K562 (cell line): ENCODE data around the gene LHCGR. TPM values are rescaled to one million over a fixed set of nuclear protein-coding genes. Genes with fewer than 3 reads are reported as not detected.
A peak's percentile ranks its signal among the peaks of the same experiment; 100 is the strongest.

Experiments used
- ATAC-seq: fragments of 200-7000 bp; cut with Tn5 transposase; 3 replicates; pipeline ENCODE4 v1.9.1; 2020; ENCODE audit warnings: moderate library complexity
- BruUV-seq: library from RNA; stranded (reverse); fragments of 400-500 nt; replicated peaks from 2 replicates; lab custom pipeline; 2021; lab: Mats Ljungman, UMichigan
- CTCF ChIA-PET: fragments of 300-600 bp; formaldehyde crosslinking; extraction: SDS; loops from one replicate; lab custom pipeline; 2021; ENCODE audit warnings: low intra/inter-chr PET ratio; lab: Yijun Ruan, JAX
- POLR2A ChIA-PET: fragments of 300-600, 350-650 bp; sonication (Branson Sonifier 250); formaldehyde crosslinking; extraction: SDS; loops from one replicate; lab custom pipeline; 2021; ENCODE audit warnings: antibody characterized with exemption, inconsistent platforms; lab: Yijun Ruan, JAX
- DNase-seq, 4 experiments: peaks; one replicate each; pipeline versions ENCODE4 v3.0.0 to v3.0.0-alpha.2; 2011 to 2018; ENCODE audit warnings: low spot score in 3 of 4, mixed read lengths in 3 of 4; ENCODE audit errors: extremely low read depth in 1 of 4
- FAIRE-seq: peaks from 2 replicates; lab custom pipeline; 2011; peaks lifted over from hg19 to GRCh38; lab: Jason Lieb, UNC
- H2AFZ ChIP-seq: 2 replicates; pipeline ENCODE4 v1.6.0; 2011; ENCODE audit warnings: low read depth, low read length, control low read depth, inconsistent platforms
- H3K27ac ChIP-seq: fragments of 200-600 bp; 3 replicates; pipeline ENCODE4 v1.8.0; 2011; ENCODE audit warnings: low read depth, mild to moderate bottlenecking, control low read depth, inconsistent platforms, low read length, moderate library complexity, mixed read lengths; ENCODE audit errors: extremely low read depth
- H3K27me3 ChIP-seq, 2 experiments: fragments of 300-600 bp in 1 of 2; 2 replicates in 1 of 2; 3 replicates in 1 of 2; pipeline versions ENCODE4 v1.6.0 to v1.8.0; 2011; ENCODE audit warnings: inconsistent platforms in 2 of 2, low read length in 2 of 2, mild to moderate bottlenecking in 1 of 2, mixed read lengths in 1 of 2, moderate library complexity in 1 of 2; ENCODE audit not compliant: control insufficient read depth in 2 of 2, insufficient read depth in 2 of 2
- H3K36me3 ChIP-seq: fragments of 300-600 bp; 3 replicates; pipeline ENCODE4 v1.8.0; 2011; ENCODE audit warnings: mild to moderate bottlenecking, low read length, inconsistent platforms; ENCODE audit not compliant: control insufficient read depth, insufficient read depth
- H3K4me1 ChIP-seq, 2 experiments: fragments of 200-600 bp in 1 of 2; replicated peaks in 1 of 2; 2 replicates in 1 of 2; 3 replicates in 1 of 2; pipeline versions ENCODE4 v1.5.1 to v1.8.0; 2011; ENCODE audit warnings: inconsistent platforms in 2 of 2, low read length in 2 of 2, mild to moderate bottlenecking in 1 of 2, mixed read lengths in 1 of 2, moderate library complexity in 1 of 2; ENCODE audit not compliant: control insufficient read depth in 2 of 2, insufficient read depth in 2 of 2
- H3K4me2 ChIP-seq: 2 replicates; pipeline ENCODE4 v1.6.1; 2011; ENCODE audit warnings: low read length, control low read depth, inconsistent platforms, mixed read lengths; ENCODE audit not compliant: insufficient read depth
- H3K4me3 ChIP-seq: fragments of 200-600 bp; sonication (generic), shearing (Covaris generic); 2 replicates; pipeline ENCODE4 v1.5.1; 2016; ENCODE audit warnings: control low read depth, inconsistent platforms
- H3K79me2 ChIP-seq: fragments of 200-600 bp; 3 replicates; pipeline ENCODE4 v1.8.0; 2011; ENCODE audit warnings: low read length, inconsistent platforms; ENCODE audit not compliant: control insufficient read depth, insufficient read depth
- H3K9ac ChIP-seq, 2 experiments: 2 replicates each; pipeline versions ENCODE4 v1.6.0 to v1.6.1; 2011; ENCODE audit warnings: low read depth in 2 of 2, low read length in 2 of 2, control low read depth in 1 of 2, inconsistent platforms in 1 of 2, mild to moderate bottlenecking in 1 of 2, mixed read lengths in 1 of 2; ENCODE audit not compliant: insufficient read depth in 1 of 2
- H3K9me1 ChIP-seq: one replicate; pipeline ENCODE4 v1.6.0; 2011; ENCODE audit warnings: inconsistent platforms, mild to moderate bottlenecking, low read length, moderate library complexity; ENCODE audit not compliant: control insufficient read depth, insufficient read depth
- H3K9me3 ChIP-seq: replicated peaks from 2 replicates; pipeline ENCODE4 v1.5.1; 2011; ENCODE audit warnings: low read depth, low read length, inconsistent platforms; ENCODE audit not compliant: control insufficient read depth, insufficient read depth
- H4K20me1 ChIP-seq: replicated peaks from 2 replicates; pipeline ENCODE4 v1.6.1; 2011; ENCODE audit warnings: low read length, inconsistent platforms, mixed read lengths; ENCODE audit not compliant: control insufficient read depth, insufficient read depth
- BCOR ChIP-seq: fragments of 450-650 bp; IDR thresholded peaks from 2 replicates; pipeline ENCODE4 v1.6.1; 2016
- BRD9 ChIP-seq: fragments of 450-650 bp; IDR thresholded peaks from 2 replicates; pipeline ENCODE4 v1.6.1; 2018; ENCODE audit warnings: low read depth; ENCODE audit not compliant: partially characterized antibody
- MEF2A ChIP-seq: IDR thresholded peaks from 2 replicates; pipeline ENCODE4 v1.6.1; 2011; ENCODE audit warnings: low read depth, mild to moderate bottlenecking, low read length, moderate library complexity; ENCODE audit not compliant: control insufficient read depth
- MYBL2 ChIP-seq, 2 experiments: fragments of 450-650 bp in 1 of 2; sonication (generic) in 1 of 2; formaldehyde crosslinking in 1 of 2; IDR thresholded peaks; 2 replicates each; pipeline versions ENCODE4 v1.6.1 to v1.8.1; 2017 to 2022; ENCODE audit warnings: borderline replicate concordance in 1 of 2, inconsistent platforms in 1 of 2, low read depth in 1 of 2, mild to moderate bottlenecking in 1 of 2, missing genetic modification reagents in 1 of 2, moderate library complexity in 1 of 2
- NCOA1 ChIP-seq: fragments of 450-650 bp; IDR thresholded peaks from 2 replicates; pipeline ENCODE4 v1.6.1; 2016; ENCODE audit warnings: low read depth
- PHF20 ChIP-seq: fragments of 450-650 bp; IDR thresholded peaks from 2 replicates; pipeline ENCODE4 v1.6.1; 2018; ENCODE audit not compliant: partially characterized antibody
- RAD51 ChIP-seq: fragments of 450-650 bp; IDR thresholded peaks from 2 replicates; pipeline ENCODE4 v1.7.1; 2016; ENCODE audit warnings: low read depth, mild to moderate bottlenecking, borderline replicate concordance
- SNIP1 ChIP-seq: fragments of 450-650 bp; IDR thresholded peaks from 2 replicates; pipeline ENCODE4 v1.7.1; 2017; ENCODE audit warnings: low read depth, mild to moderate bottlenecking
- WGBS: fragments of 100-300 bp; shearing (Covaris generic); methylation state at CpG from one replicate; pipeline ENCODE4 v1.1.6; 2016; ENCODE audit warnings: low coverage, mixed read lengths; ENCODE audit not compliant: insufficient coverage; ENCODE audit errors: missing lambda C conversion rate; 5-methylcytosine and 5-hydroxymethylcytosine counted together
- in situ Hi-C: fragments of 300-500 bp; cut with MboI; formaldehyde crosslinking; loops from 4 replicates; pipeline ENCODE4 v1.15.0; 2018; ENCODE audit warnings: inconsistent platforms, mixed read lengths
- intact Hi-C: fragments of 100-400 bp; cut with micrococcal nuclease; formaldehyde crosslinking; loops from 2 replicates; pipeline ENCODE4 v1.14.2; 2022
- polyA plus RNA-seq, 8 experiments: library from polyadenylated mRNA; depleted of rRNA in 4 of 8; stranded (reverse) in 5 of 8; unstranded in 3 of 8; fragments of >200 nt; fragmentation: Nextera tagmentation in 2 of 8; fragmentation: Illumina TruSeq in 1 of 8; extraction: Ambion mirVana in 2 of 8; extraction: Trizol in 1 of 8; gene quantifications; 2 replicates each; pipeline versions ENCODE4 v1.2.1 to v1.2.3, GENCODE V29; 2011 to 2014; ENCODE audit warnings: inconsistent platforms in 1 of 8, missing spikeins in 1 of 8
- total RNA-seq, 7 experiments: library from RNA; depleted of rRNA in 6 of 7; stranded (reverse); fragments of >200 nt in 6 of 7; fragmentation: Illumina TruSeq in 2 of 7; extraction: Trizol in 2 of 7; gene quantifications; 2 replicates each; pipeline versions ENCODE4 v1.2.1 to v1.2.3, GENCODE V29; 2011 to 2021; ENCODE audit warnings: low replicate concordance in 1 of 7
- TF ChIP-seq, protein P1 (sequence below), 3 experiments: fragments of 200-800 bp in 1 of 3; sonication (Bioruptor generic) in 1 of 3; sonication (generic) in 1 of 3; formaldehyde crosslinking in 1 of 3; IDR thresholded peaks; 2 replicates each; pipeline versions ENCODE4 v1.6.1 to v1.8.0; 2016 to 2022; ENCODE audit warnings: mild to moderate bottlenecking in 2 of 3, missing compliant biosample characterization in 2 of 3, missing genetic modification characterization in 2 of 3, missing genetic modification reagents in 1 of 3
- TF ChIP-seq, protein P2 (sequence below): sonication (generic); formaldehyde crosslinking; IDR thresholded peaks from 2 replicates; pipeline ENCODE4 v1.8.0; 2022; ENCODE audit warnings: mild to moderate bottlenecking, missing genetic modification reagents
- TF ChIP-seq, protein P3 (sequence below), 2 experiments: fragments of 200-800 bp in 1 of 2; sonication (Bioruptor generic) in 1 of 2; sonication (generic) in 1 of 2; formaldehyde crosslinking in 1 of 2; IDR thresholded peaks in 1 of 2; conservative IDR thresholded peaks in 1 of 2; 2 replicates each; pipeline versions ENCODE4 v1.5.0 to v1.6.1; 2016 to 2020; ENCODE audit warnings: missing compliant biosample characterization in 1 of 2, missing genetic modification characterization in 1 of 2, missing genetic modification reagents in 1 of 2
- TF ChIP-seq, protein P4 (sequence below): fragments of 450-650 bp; formaldehyde crosslinking; IDR thresholded peaks from 2 replicates; pipeline ENCODE4 v1.4.0; 2020; ENCODE audit warnings: mild to moderate bottlenecking, mixed read lengths
- TF ChIP-seq, protein P5 (sequence below): fragments of 250-450 bp; sonication (Bioruptor Pico); IDR thresholded peaks from 2 replicates; pipeline ENCODE4 v1.8.0; 2022; ENCODE audit warnings: moderate library complexity, mild to moderate bottlenecking, inconsistent platforms
- TF ChIP-seq, protein P6 (sequence below): sonication (generic); formaldehyde crosslinking; IDR thresholded peaks from 2 replicates; pipeline ENCODE4 v1.5.0; 2020; ENCODE audit warnings: missing genetic modification reagents

Gene LHCGR
- total and polyA plus RNA-seq, 9 of the 15 experiments (the other 6 are each of a cell fraction or from before 2014, with no cell fraction given) = not detected

DNA sequence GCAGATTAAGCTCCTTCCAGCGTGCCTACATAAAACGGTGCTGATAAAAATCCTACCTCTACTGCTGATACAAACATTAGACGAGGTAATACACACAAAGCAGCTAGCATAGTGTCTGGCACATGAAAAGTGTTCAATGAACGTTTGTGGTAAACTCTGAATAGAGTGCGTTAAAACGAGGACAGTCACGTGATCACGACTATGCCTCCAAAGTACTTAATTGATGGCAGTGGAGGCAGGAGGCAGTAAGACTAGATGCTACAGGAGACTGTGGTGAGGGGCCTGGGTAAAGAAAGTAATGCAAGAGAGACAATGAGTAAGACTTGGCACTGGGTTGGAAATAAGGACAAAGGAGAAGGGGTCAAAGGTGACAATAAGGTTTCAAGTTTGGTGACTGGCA is 32.1 kb upstream of the LHCGR start:
- Histone ChIP-seq H3K79me2 (no peaks in the 10 kb centered on the region), H2AFZ (no peak overlapping the region), H3K4me3 (no peak overlapping the region), H3K9me1 (no peaks in the 10 kb centered on the region), H3K27me3 (no peaks in the 10 kb centered on the region), H3K4me1 (no peaks in the 10 kb centered on the region), H3K36me3 (no peaks in the 10 kb centered on the region), H4K20me1 (no peaks in the 10 kb centered on the region), H3K27ac (no peak overlapping the region), H3K9me3 (no peaks in the 10 kb centered on the region), H3K4me2 (no peak overlapping the region), H3K9ac (no peak overlapping the region)
- intact Hi-C loops = no loop called here
- DNase-seq = no peak
- WGBS = 0% methylated on average over 8 of the region's 8 CpGs
- ATAC-seq = no peak
- in situ Hi-C loops = no loop called here
- BruUV-seq = no TSS peak
- CTCF ChIA-PET = no interaction called here
- FAIRE-seq = no peak
- POLR2A ChIA-PET = interaction anchor here (0.5 to 1.0 kb wide), 2 partner anchors 10 to 248 kb away, joined by 3 read pairs; no protein-coding TSS in a partner anchor
- TF ChIP-seq, protein P1, sequence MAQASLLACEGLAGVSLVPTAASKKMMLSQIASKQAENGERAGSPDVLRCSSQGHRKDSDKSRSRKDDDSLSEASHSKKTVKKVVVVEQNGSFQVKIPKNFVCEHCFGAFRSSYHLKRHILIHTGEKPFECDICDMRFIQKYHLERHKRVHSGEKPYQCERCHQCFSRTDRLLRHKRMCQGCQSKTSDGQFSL (CRISPR knock-in tag; IDR thresholded peaks at IDR 0.05) = no peak
- TF ChIP-seq, protein P1 (tag; IDR thresholded peaks at IDR 0.05) = no peak
- TF ChIP-seq, protein P2, sequence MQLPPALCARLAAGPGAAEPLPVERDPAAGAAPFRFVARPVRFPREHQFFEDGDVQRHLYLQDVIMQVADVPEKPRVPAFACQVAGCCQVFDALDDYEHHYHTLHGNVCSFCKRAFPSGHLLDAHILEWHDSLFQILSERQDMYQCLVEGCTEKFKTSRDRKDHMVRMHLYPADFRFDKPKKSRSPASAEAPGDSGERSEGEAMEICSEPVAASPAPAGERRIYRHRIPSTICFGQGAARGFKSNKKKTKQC (CRISPR knock-in tag) = no peak
- TF ChIP-seq, protein P3, sequence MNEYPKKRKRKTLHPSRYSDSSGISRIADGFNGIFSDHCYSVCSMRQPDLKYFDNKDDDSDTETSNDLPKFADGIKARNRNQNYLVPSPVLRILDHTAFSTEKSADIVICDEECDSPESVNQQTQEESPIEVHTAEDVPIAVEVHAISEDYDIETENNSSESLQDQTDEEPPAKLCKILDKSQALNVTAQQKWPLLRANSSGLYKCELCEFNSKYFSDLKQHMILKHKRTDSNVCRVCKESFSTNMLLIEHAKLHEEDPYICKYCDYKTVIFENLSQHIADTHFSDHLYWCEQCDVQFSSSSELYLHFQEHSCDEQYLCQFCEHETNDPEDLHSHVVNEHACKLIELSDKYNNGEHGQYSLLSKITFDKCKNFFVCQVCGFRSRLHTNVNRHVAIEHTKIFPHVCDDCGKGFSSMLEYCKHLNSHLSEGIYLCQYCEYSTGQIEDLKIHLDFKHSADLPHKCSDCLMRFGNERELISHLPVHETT (CRISPR knock-in tag; conservative IDR thresholded peaks at IDR 0.05 in 1 of 2, IDR thresholded peaks at IDR 0.05 in 1 of 2) = no peak
- TF ChIP-seq BCOR (no peak), MEF2A (no peak), PHF20 (no peak), RAD51 (peak; percentile 47; the same call in 1 of the 2 replicates), BRD9 (no peak), SNIP1 (no peak), MYBL2 (IDR thresholded peaks at IDR 0.05; ENCODE audit: low read depth) (no peak), MYBL2 (CRISPR knock-in tag; IDR thresholded peaks at IDR 0.05; ENCODE audit: borderline replicate concordance) (no peak), NCOA1 (no peak)
- TF ChIP-seq, protein P4, sequence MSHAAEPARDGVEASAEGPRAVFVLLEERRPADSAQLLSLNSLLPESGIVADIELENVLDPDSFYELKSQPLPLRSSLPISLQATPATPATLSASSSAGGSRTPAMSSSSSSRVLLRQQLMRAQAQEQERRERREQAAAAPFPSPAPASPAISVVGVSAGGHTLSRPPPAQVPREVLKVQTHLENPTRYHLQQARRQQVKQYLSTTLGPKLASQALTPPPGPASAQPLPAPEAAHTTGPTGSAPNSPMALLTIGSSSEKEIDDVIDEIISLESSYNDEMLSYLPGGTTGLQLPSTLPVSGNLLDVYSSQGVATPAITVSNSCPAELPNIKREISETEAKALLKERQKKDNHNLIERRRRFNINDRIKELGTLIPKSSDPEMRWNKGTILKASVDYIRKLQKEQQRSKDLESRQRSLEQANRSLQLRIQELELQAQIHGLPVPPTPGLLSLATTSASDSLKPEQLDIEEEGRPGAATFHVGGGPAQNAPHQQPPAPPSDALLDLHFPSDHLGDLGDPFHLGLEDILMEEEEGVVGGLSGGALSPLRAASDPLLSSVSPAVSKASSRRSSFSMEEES (CRISPR knock-in tag) = peak; percentile 88
- TF ChIP-seq, protein P5, sequence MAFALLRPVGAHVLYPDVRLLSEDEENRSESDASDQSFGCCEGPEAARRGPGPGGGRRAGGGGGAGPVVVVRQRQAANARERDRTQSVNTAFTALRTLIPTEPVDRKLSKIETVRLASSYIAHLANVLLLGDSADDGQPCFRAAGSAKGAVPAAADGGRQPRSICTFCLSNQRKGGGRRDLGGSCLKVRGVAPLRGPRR (CRISPR knock-in tag) = no peak
- TF ChIP-seq, protein P6, sequence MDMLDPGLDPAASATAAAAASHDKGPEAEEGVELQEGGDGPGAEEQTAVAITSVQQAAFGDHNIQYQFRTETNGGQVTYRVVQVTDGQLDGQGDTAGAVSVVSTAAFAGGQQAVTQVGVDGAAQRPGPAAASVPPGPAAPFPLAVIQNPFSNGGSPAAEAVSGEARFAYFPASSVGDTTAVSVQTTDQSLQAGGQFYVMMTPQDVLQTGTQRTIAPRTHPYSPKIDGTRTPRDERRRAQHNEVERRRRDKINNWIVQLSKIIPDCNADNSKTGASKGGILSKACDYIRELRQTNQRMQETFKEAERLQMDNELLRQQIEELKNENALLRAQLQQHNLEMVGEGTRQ (CRISPR knock-in tag) = no peak
